Endothelial cell (in vitro differentiated cells): ENCODE results near the gene LMO7. TPM values are rescaled to one million over a fixed set of nuclear protein-coding genes. Genes with fewer than 3 reads are reported as not detected.

Experiments
- DNase-seq: peaks from one replicate; pipeline ENCODE4 v3.0.0; 2021; ENCODE audit warnings: low spot score
- H3K27ac Mint-ChIP-seq: one replicate; pipeline ENCODE4 v1.8.0; 2021; ENCODE audit warnings: mixed read lengths, inconsistent platforms; ENCODE audit not compliant: unreplicated experiment
- H3K27me3 Mint-ChIP-seq: one replicate; pipeline ENCODE4 v1.8.0; 2021; ENCODE audit warnings: mild to moderate bottlenecking, moderate library complexity, mixed read lengths, inconsistent platforms; ENCODE audit not compliant: unreplicated experiment
- H3K36me3 Mint-ChIP-seq: one replicate; pipeline ENCODE4 v1.8.0; 2021; ENCODE audit warnings: mild to moderate bottlenecking, low read depth, mixed read lengths, inconsistent platforms; ENCODE audit not compliant: unreplicated experiment
- H3K4me1 Mint-ChIP-seq: one replicate; pipeline ENCODE4 v1.8.0; 2021; ENCODE audit warnings: mild to moderate bottlenecking, mixed read lengths, inconsistent platforms; ENCODE audit not compliant: unreplicated experiment
- H3K4me3 Mint-ChIP-seq: one replicate; pipeline ENCODE4 v1.8.0; 2021; ENCODE audit warnings: mild to moderate bottlenecking, mixed read lengths, inconsistent platforms; ENCODE audit not compliant: unreplicated experiment
- H3K9me3 Mint-ChIP-seq: one replicate; pipeline ENCODE4 v1.8.0; 2021; ENCODE audit warnings: mixed read lengths, inconsistent platforms; ENCODE audit not compliant: unreplicated experiment
- CTCF ChIP-seq: fragments of 200-600 bp; sonication (generic); IDR thresholded peaks from one replicate; pipeline ENCODE4 v1.5.0; 2021; ENCODE audit warnings: antibody characterized with exemption; ENCODE audit not compliant: unreplicated experiment
- total RNA-seq: library from RNA; stranded (reverse); fragmentation: NEBNext Ultra II Directional; extraction: Animal tissue kit (Norgen Biotek cat#: 25700); gene quantifications from one replicate; pipeline ENCODE4 v1.2.1, GENCODE V29; 2021; ENCODE audit not compliant: unreplicated experiment

Gene LMO7
- total RNA-seq, 1 donor from 2014 or later = 5.7 TPM

GRCh38 chr13:75700552-75700951 lies 64.4 kb downstream of the LMO7 start:
- no peak overlapping the region for H3K4me3 Mint-ChIP-seq
- H3K36me3 Mint-ChIP-seq = no peaks in the 10 kb centered on the region
- H3K27me3 Mint-ChIP-seq = peaks cover 5% of the 10 kb centered on the region
- no peak for TF ChIP-seq CTCF
- no peak for DNase-seq
- no peak overlapping the region for H3K27ac Mint-ChIP-seq
- H3K4me1 Mint-ChIP-seq = no peaks in the 10 kb centered on the region
- no peaks in the 10 kb centered on the region for H3K9me3 Mint-ChIP-seq

GRCh38 chr13:75702476-75702875 lies 66.3 kb downstream of the LMO7 start:
- Mint-ChIP-seq H3K27ac (no peak overlapping the region), H3K9me3 (no peaks in the 10 kb centered on the region), H3K36me3 (no peaks in the 10 kb centered on the region), H3K27me3 (peaks cover 3% of the 10 kb centered on the region), H3K4me3 (no peak overlapping the region), H3K4me1 (no peaks in the 10 kb centered on the region)
- TF ChIP-seq CTCF = no peak
- no peak for DNase-seq

- TF ChIP-seq CTCF = no peak
- Mint-ChIP-seq H3K27ac (no peak overlapping the region), H3K27me3 (peaks cover 3% of the 10 kb centered on the region), H3K9me3 (no peaks in the 10 kb centered on the region), H3K4me3 (no peak overlapping the region), H3K36me3 (no peaks in the 10 kb centered on the region), H3K4me1 (no peaks in the 10 kb centered on the region)
- DNase-seq = no peak
Measured at GRCh38 chr13:75703769-75704168, 67.6 kb downstream of the LMO7 start.

- Mint-ChIP-seq H3K4me3 (no peak overlapping the region), H3K4me1 (no peaks in the 10 kb centered on the region)
Measured at GRCh38 chr13:75704194-75704926, 68.2 kb downstream of the LMO7 start.

More at GRCh38 chr13:75704194-75704926, 68.2 kb downstream of the LMO7 start:
- no peak for TF ChIP-seq CTCF
- Mint-ChIP-seq H3K27me3 (peaks cover 3% of the 10 kb centered on the region), H3K9me3 (no peaks in the 10 kb centered on the region), H3K27ac (no peak overlapping the region), H3K36me3 (no peaks in the 10 kb centered on the region)
- DNase-seq = no peak
